C4-2B (cell line): ENCODE data around the gene HIVEP3.

Source experiments
- H3K27ac ChIP-seq: fragments of 450-650 bp; 2 replicates; pipeline ENCODE4 v1.5.1; 2017
- ZFX ChIP-seq: fragments of 450-650 bp; IDR thresholded peaks from 2 replicates; pipeline ENCODE4 v1.6.1; 2017
- TF ChIP-seq, protein P1 (sequence below): fragments of 450-650 bp; conservative IDR thresholded peaks from 2 replicates; pipeline ENCODE4 v1.5.1; 2017; ENCODE audit warnings: mild to moderate bottlenecking

Gene HIVEP3

DNA sequence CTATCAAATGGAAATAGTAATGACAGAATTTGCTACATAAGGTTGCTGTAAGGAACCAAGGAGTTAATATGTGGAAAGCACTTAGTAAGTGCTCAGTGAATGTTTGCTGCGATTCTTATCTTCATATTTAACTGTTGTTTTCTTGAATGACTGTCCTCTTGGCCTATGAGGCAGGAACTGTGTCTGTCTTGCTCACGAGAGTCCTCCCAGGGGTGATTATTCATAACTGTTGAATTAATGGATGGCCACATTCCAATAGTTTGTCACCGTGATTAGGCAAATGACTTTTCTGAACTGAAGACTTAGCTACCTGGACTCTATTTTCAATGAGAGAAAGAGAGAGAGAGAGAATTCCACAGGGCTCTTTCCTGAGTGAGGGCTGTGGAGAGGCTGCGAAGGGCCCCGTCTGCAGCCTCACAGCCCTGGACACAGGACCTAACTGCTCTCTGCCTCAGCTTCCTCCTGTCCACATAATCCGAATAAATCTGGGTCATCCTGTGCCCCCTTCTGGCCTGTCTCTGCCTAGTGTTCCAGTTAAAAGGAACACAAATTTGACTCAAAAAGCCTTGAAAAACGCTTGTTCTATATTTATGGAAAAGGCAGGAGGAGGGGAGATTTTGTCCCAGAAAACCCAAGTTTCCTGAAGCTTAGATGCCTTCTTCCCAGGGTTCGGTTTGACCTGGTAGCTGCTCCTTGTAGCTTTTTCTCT lies 442.7 kb downstream of the HIVEP3 start:
- H3K27ac ChIP-seq: peak overlapping the region; percentile 55
- TF ChIP-seq ZFX: no peak
- TF ChIP-seq, protein P1, sequence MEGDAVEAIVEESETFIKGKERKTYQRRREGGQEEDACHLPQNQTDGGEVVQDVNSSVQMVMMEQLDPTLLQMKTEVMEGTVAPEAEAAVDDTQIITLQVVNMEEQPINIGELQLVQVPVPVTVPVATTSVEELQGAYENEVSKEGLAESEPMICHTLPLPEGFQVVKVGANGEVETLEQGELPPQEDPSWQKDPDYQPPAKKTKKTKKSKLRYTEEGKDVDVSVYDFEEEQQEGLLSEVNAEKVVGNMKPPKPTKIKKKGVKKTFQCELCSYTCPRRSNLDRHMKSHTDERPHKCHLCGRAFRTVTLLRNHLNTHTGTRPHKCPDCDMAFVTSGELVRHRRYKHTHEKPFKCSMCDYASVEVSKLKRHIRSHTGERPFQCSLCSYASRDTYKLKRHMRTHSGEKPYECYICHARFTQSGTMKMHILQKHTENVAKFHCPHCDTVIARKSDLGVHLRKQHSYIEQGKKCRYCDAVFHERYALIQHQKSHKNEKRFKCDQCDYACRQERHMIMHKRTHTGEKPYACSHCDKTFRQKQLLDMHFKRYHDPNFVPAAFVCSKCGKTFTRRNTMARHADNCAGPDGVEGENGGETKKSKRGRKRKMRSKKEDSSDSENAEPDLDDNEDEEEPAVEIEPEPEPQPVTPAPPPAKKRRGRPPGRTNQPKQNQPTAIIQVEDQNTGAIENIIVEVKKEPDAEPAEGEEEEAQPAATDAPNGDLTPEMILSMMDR: no peak

DNA sequence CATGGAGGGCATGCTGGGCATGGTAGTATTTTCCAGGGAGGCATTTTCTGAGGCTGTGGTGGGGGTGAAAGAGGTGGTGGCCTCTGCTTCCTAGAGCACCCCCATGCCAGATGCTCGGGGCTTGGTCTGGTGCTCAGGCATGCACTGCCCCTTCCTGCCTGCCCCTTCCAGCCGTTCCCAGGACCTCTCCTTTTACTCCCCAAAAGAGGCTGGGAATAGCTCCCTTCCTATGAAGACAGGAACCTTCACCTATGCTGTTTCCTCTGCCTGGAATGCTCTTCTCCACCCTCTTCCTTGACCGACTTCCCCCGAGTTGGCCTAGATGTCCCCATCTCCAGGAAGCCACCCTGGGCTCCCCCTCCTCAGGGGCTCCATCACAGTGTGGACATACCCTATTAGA lies 443.4 kb downstream of the HIVEP3 start:
- H3K27ac ChIP-seq: no peak overlapping the region; the same call in 1 of the 2 replicates
- TF ChIP-seq, protein P1: no peak
- TF ChIP-seq ZFX: no peak

- TF ChIP-seq ZFX: no peak
- TF ChIP-seq, protein P1: no peak
- H3K27ac ChIP-seq: no peak overlapping the region; the same call in 1 of the 2 replicates
Observed at GRCh38 chr1:41474490-41475271, 444.0 kb downstream of the HIVEP3 start.

GRCh38 chr1:41473738-41474362 lies 444.9 kb downstream of the HIVEP3 start:
- TF ChIP-seq, protein P1: no peak
- no peak for TF ChIP-seq ZFX
- no peak overlapping the region for H3K27ac ChIP-seq

- H3K27ac ChIP-seq: no peak overlapping the region
- TF ChIP-seq ZFX: no peak
- TF ChIP-seq, protein P1: no peak
Observed at GRCh38 chr1:41471658-41472057, 447.1 kb downstream of the HIVEP3 start.

GRCh38 chr1:41469706-41470105 lies 449.0 kb downstream of the HIVEP3 start:
- no peak for TF ChIP-seq ZFX
- TF ChIP-seq, protein P1: no peak
- H3K27ac ChIP-seq: no peak overlapping the region
